GM12873 (cell line): ENCODE results near the gene ADAM22.
A peak's percentile ranks its signal among the peaks of the same experiment; 100 is the strongest.

Experiments used
- CTCF ChIP-seq: IDR thresholded peaks from 2 replicates; pipeline ENCODE4 v1.5.1; 2012; ENCODE audit warnings: low read depth, mild to moderate bottlenecking, moderate library complexity, low read length, control low read depth; ENCODE audit not compliant: insufficient read depth; ENCODE audit errors: missing control alignments

Gene ADAM22

DNA sequence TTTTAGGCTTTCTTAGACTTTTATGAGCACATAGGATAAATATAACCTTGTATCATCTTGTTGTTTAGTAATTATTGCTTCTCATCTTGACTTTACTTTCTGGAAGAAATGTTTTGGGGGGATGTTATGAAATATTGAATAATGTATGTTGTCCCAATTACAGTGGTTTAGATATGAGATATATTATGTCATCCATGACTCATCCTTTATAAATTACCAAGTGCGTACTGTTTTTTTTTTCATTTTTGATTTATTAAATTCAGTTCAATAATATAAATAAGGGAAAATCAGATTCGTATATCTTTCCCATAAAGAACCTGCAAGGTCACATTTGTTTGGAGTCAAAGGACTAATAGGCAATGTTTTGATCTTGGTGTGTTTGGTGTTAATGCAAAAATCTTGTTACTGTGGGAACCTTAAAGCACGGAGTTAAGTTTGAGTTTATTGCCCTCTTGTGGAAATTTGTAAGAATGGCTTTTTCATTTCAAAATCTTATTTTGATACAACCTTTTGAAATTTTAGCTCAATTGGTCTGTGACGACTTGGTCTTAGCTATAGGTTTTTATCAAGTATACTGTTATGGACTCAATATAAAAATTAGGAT lies 177.2 kb downstream of the ADAM22 start:
- peak; percentile 48 for TF ChIP-seq CTCF

GRCh38 chr7:88111954-88112471 lies 178.0 kb downstream of the ADAM22 start:
- TF ChIP-seq CTCF, result no peak

GRCh38 chr7:88115258-88115796 lies 181.3 kb downstream of the ADAM22 start:
- no peak for TF ChIP-seq CTCF

- no peak for TF ChIP-seq CTCF
Observed at GRCh38 chr7:88115816-88116215, 181.8 kb downstream of the ADAM22 start.

GRCh38 chr7:88116235-88116795 lies 182.3 kb downstream of the ADAM22 start:
- no peak for TF ChIP-seq CTCF

DNA sequence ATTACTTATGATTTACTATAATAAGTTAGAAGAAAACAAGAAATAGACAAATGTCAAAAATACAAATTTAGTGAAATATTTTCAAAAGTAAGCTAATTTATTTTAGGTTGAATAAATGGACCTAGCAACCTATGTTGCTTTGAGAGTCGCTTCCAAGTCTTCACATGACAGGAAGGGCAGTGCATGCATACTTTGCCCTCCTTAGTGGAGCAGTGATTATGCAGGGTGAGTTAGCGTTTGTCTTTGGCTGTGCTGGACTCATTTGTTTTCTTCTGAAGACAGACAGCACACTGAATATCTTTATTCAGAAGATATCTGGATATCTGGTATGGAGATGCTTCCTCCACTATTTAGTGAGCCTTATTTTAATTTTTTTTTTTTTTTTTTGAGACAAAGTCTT lies 183.3 kb downstream of the ADAM22 start:
- no peak for TF ChIP-seq CTCF

- no peak for TF ChIP-seq CTCF
Observed at GRCh38 chr7:88121335-88121734, 187.3 kb downstream of the ADAM22 start.
